ENCODE measurements around the gene MGAT1.
"Not testable (repeated sequence)": the region's sequence is repeated elsewhere in the genome, so short reads cannot be mapped to it uniquely, and the experiment has no call there.

MGAT1 gene

DNA sequence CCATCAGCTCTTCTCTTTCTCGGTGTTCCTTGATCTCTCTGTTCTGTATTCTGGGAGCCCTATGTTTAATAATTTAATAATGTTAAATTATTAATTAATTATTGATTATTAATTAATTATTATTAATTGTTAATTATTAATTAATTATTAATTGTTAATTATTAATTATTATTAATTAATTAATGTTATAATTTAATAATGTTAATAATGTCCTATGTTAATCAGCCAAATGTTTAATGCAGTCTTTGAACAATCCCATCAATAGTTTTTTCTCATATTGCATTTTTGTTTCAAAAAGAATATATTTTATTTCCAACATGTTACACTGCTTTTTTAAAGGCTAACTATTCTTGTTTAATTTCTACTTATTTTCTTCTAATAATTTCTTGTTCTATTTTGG lies 26.2 kb downstream of the MGAT1 start:
- DNase-seq (ENCODE audit: insufficient read length) (no peak), FAIRE-seq (no peak)
- TF ChIP-seq TAF1 (IDR thresholded peaks at IDR 0.05; ENCODE audit: borderline replicate concordance, low read depth, low read length), result no peak
- no peak for TF ChIP-seq POLR2A (IDR thresholded peaks at IDR 0.05; ENCODE audit: low read depth, low read length)
- TF ChIP-seq POLR2AphosphoS5 (IDR thresholded peaks at IDR 0.05; ENCODE audit: low read depth, low read length), result no peak

DNA sequence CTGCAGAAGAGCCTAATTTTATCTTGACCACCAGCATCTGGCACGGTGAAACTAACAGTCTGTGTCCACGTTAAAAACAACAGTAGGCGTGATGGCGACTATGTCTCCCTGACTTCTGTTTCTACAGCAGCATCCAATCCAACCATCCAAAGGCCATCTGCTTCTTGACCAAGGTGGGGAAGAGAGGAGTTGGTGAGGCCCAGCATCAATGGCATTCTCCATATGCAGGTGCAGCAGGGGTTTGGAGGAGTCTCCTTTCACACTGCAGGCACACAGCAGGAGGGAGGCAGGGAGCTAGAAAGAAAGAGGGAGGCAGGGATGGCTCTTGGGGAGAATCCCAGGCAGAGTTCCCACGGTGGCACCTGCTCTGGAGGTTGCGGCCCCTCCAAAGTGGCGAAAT lies 27.0 kb downstream of the MGAT1 start:
- TF ChIP-seq POLR2AphosphoS5 (IDR thresholded peaks at IDR 0.05; ENCODE audit: low read depth, low read length) (no peak), TAF1 (IDR thresholded peaks at IDR 0.05; ENCODE audit: borderline replicate concordance, low read depth, low read length) (no peak), POLR2A (IDR thresholded peaks at IDR 0.05; ENCODE audit: low read depth, low read length) (no peak)
- DNase-seq (ENCODE audit: insufficient read length) (no peak), FAIRE-seq (no peak)

DNA sequence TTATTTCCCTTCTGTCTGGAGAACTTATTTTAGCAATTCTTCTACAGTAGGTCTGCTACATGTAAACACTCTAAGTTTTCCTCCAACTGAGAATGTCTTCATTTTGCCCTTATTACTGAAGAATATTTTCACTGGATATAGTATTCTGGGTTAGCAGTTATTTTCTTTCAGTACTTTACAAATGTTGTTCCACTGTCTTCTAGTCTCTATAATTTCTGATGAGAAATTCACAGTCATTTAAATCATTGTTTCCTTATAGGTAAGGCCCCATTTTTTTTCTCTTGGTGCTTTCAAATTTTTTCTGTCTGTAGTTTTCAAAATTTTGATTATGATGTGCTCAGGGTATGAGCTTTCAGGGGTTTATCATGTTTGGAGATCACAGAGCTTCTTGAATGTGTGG lies 30.8 kb downstream of the MGAT1 start:
- no peak for DNase-seq (ENCODE audit: insufficient read length)
- no peak for TF ChIP-seq POLR2AphosphoS5 (IDR thresholded peaks at IDR 0.05; ENCODE audit: low read depth, low read length)
- TF ChIP-seq POLR2A (IDR thresholded peaks at IDR 0.05; ENCODE audit: low read depth, low read length), result no peak
- TF ChIP-seq TAF1 (IDR thresholded peaks at IDR 0.05; ENCODE audit: borderline replicate concordance, low read depth, low read length), result no peak
- FAIRE-seq, result no peak

DNA sequence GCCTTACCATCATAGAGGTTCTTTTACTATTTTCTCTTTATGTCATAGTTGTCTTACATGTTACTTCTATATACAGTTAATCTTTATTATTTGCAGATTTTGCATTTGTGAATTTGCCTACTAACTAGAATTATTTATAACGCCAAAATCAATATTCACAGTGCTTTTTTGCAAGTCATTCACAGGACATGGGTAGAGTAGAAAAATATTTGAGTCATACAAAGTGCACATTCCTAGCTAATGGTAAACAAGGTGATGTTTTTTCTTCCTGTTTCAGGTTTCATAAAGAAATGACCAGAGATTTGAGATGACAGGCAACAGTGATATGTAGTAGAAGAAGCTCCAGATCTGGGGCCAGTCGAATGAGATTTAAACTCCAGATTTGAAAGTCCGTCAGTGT lies 32.8 kb downstream of the MGAT1 start:
- DNase-seq (ENCODE audit: insufficient read length), result no peak
- TF ChIP-seq TAF1 (IDR thresholded peaks at IDR 0.05; ENCODE audit: borderline replicate concordance, low read depth, low read length), result no peak
- TF ChIP-seq POLR2A (IDR thresholded peaks at IDR 0.05; ENCODE audit: low read depth, low read length), result no peak
- TF ChIP-seq POLR2AphosphoS5 (IDR thresholded peaks at IDR 0.05; ENCODE audit: low read depth, low read length), result no peak
- FAIRE-seq, result no peak

DNA sequence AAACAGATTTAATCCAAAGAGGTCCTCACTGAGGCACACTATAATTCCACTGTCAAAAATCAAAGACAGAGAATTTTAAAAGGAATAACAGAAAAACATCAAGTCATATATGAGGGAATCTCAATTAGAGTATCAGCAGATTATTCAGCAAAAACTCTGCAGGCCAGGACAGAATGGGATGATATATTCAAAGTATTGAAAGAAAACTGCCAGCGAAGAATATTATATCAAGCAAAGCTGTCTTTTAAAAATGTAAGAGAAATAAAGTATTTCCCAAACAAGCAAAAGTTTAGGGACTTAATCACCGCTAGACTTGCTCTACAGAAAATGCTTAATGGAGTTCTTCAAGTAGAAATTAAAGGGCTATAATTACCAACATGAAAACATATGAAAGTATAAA lies 47.0 kb downstream of the MGAT1 start:
- DNase-seq (ENCODE audit: insufficient read length), result no peak
- TF ChIP-seq POLR2A (IDR thresholded peaks at IDR 0.05; ENCODE audit: low read depth, low read length), result no peak
- TF ChIP-seq TAF1 (IDR thresholded peaks at IDR 0.05; ENCODE audit: borderline replicate concordance, low read depth, low read length), result no peak
- TF ChIP-seq POLR2AphosphoS5 (IDR thresholded peaks at IDR 0.05; ENCODE audit: low read depth, low read length), result no peak
- no peak for FAIRE-seq

DNA sequence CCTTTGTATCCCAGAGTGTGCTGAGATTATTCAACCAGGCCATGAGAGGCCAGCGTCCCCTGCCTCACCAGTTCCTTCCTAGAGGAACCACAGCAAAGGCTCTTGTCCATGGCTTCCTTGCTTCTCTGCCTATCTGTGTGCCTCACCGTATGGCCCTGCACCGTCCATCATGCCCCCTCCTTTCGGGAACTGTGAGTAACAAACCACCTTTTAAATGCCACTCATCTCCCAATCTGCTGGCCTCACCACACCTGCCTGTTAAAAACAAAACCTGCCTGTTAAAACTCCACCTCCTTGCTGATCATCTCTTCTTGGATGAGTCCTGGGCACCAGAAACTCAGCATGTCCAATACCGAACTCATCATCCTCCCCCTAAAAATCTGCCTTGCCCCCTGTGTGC lies 58.4 kb downstream of the MGAT1 start:
- DNase-seq (ENCODE audit: insufficient read length) (no peak), FAIRE-seq (no peak)
- no peak for TF ChIP-seq POLR2AphosphoS5 (IDR thresholded peaks at IDR 0.05; ENCODE audit: low read depth, low read length)
- no peak for TF ChIP-seq TAF1 (IDR thresholded peaks at IDR 0.05; ENCODE audit: borderline replicate concordance, low read depth, low read length)
- TF ChIP-seq POLR2A (IDR thresholded peaks at IDR 0.05; ENCODE audit: low read depth, low read length), result no peak

DNA sequence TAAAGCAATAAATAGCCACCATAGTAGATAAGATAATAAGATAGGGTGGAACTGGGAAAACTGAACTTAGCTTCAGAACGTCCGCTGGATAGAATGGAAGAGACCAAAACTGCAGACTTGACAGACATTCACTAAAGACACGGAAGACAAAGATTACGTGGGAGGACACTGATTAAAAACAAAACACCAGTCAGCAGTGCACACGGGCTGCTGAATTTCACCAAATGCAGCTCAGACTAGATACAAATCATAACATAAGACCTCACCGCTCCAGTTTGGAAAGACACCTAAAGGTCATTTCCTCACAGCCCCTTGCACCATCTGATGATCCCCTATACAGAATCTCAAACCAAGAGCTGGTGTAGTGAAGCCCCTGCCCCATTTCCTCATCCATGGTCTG lies 59.9 kb downstream of the MGAT1 start:
- no peak for TF ChIP-seq TAF1 (IDR thresholded peaks at IDR 0.05; ENCODE audit: borderline replicate concordance, low read depth, low read length)
- TF ChIP-seq POLR2A (IDR thresholded peaks at IDR 0.05; ENCODE audit: low read depth, low read length), result no peak
- TF ChIP-seq POLR2AphosphoS5 (IDR thresholded peaks at IDR 0.05; ENCODE audit: low read depth, low read length), result no peak
- DNase-seq (ENCODE audit: insufficient read length), result no peak
- no peak for FAIRE-seq

DNA sequence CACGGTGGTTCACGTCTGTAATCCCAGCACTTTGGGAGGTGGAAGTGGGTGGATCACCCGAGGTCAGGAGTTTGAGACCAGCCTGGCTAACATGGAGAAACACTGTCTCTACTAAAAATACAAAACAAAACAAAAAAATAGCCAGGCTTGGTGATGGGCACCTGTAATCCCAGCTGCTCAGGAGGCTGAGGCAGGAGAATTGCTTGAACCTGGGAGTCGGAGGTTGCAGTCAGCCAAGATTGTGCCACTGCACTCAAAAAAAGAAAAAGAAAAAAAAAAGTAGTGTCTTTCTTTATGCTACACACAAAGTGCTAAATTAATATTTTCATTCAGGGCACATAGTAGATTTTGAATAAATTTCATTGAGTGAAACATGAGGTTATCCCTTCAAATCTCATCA lies 61.7 kb downstream of the MGAT1 start:
- FAIRE-seq; DNase-seq (ENCODE audit: insufficient read length): not testable (repeated sequence)

DNA sequence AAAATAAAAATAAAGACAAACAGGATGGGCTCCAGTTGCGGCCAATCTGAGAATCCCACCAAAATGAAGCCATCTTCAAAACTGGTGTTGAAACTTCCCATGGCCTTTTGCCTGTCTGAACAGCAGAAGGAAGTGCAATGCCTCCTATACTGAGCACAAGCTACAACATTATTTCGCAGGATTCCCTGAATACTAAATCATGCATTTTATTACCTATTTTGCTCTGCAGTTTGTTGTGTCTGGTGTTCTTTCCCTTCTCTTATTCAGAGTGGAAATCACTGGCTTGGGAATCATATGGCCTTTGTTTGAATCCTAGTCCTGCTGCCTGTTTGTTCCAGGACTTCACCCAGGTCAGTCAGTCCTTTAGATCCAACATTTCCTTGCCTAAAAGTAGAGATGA lies 62.6 kb downstream of the MGAT1 start, which contains the start of gene OR2Y1:
Gene OR2Y1 (minus strand): TSS at position 101 of the 400 bp plus-strand sequence. CDS start 0 bp downstream, at position 101.
- FAIRE-seq, result no peak
- no peak for DNase-seq (ENCODE audit: insufficient read length)
- no peak for TF ChIP-seq TAF1 (IDR thresholded peaks at IDR 0.05; ENCODE audit: borderline replicate concordance, low read depth, low read length)
- no peak for TF ChIP-seq POLR2AphosphoS5 (IDR thresholded peaks at IDR 0.05; ENCODE audit: low read depth, low read length)
- TF ChIP-seq POLR2A (IDR thresholded peaks at IDR 0.05; ENCODE audit: low read depth, low read length), result no peak

DNA sequence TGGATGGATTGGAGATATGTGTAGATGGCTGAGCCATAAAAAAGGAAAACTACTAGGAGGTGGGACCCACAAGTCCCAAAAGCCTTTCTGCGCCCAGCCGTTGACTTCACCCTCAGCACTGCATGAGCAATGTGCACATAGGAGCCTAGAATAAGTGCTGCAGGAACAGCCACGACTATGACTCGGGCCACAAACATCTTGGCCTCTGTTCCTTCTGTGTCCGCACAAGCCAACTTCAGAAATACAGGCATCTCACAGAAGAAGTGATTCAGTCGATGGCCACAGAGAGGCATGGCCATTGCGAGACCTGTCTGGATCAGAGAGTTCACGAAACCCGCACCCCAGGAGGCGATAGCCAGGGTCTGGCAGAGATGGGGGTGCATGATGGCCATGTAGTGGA lies 63.3 kb downstream of the MGAT1 start:
- no peak for DNase-seq (ENCODE audit: insufficient read length)
- no peak for FAIRE-seq
- TF ChIP-seq POLR2A (IDR thresholded peaks at IDR 0.05; ENCODE audit: low read depth, low read length), result no peak
- TF ChIP-seq TAF1 (IDR thresholded peaks at IDR 0.05; ENCODE audit: borderline replicate concordance, low read depth, low read length), result no peak
- TF ChIP-seq POLR2AphosphoS5 (IDR thresholded peaks at IDR 0.05; ENCODE audit: low read depth, low read length), result no peak

DNA sequence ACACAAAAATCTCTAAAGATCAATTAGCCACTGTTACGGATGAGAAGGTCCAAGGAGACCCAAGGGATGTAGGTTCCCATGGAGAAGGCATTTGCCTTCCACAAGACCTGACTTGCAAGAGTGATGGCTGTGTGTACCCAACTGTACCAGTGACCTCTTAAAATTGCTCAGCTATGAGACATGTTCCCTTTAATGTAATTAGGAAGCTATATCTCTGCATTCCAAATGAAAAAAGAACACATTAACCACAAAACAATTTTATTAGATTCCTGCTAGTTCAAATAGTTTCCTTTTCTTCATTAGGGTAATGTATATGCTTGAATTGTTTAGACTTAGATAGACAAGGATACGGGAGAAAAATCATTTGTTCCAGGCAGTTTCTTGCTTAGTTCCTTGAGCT lies 66.1 kb downstream of the MGAT1 start:
- FAIRE-seq (no peak), DNase-seq (ENCODE audit: insufficient read length) (no peak)
- TF ChIP-seq TAF1 (IDR thresholded peaks at IDR 0.05; ENCODE audit: borderline replicate concordance, low read depth, low read length), result no peak
- no peak for TF ChIP-seq POLR2AphosphoS5 (IDR thresholded peaks at IDR 0.05; ENCODE audit: low read depth, low read length)
- no peak for TF ChIP-seq POLR2A (IDR thresholded peaks at IDR 0.05; ENCODE audit: low read depth, low read length)

All from GM12892 (cell line).